K562 (cell line): ENCODE results near the gene BHLHE40. TPM values are rescaled to one million over a fixed set of nuclear protein-coding genes. Genes with fewer than 3 reads are reported as not detected.

Source experiments
- BCOR ChIP-seq: fragments of 450-650 bp; IDR thresholded peaks from 2 replicates; pipeline ENCODE4 v1.6.1; 2016
- DMBX1 ChIP-seq: fragments of 250-450 bp; sonication (Bioruptor Pico); IDR thresholded peaks from 2 replicates; pipeline ENCODE4 v1.8.0; 2022; ENCODE audit warnings: inconsistent platforms, mild to moderate bottlenecking, moderate library complexity, borderline replicate concordance
- GABPB1 ChIP-seq: sonication (generic); formaldehyde crosslinking; IDR thresholded peaks from 2 replicates; pipeline ENCODE4 v1.8.0; 2022; ENCODE audit warnings: mild to moderate bottlenecking, missing genetic modification reagents
- HDAC8 ChIP-seq: fragments of 450-650 bp; IDR thresholded peaks from 2 replicates; pipeline ENCODE4 v1.6.1; 2016; ENCODE audit warnings: mild to moderate bottlenecking, missing genetic modification characterization, moderate library complexity, missing compliant biosample characterization
- ILF3 ChIP-seq: fragments of 450-650 bp; IDR thresholded peaks from 2 replicates; pipeline ENCODE4 v1.6.1; 2018; ENCODE audit warnings: antibody characterized with exemption, mild to moderate bottlenecking, moderate library complexity, borderline replicate concordance
- KAT7 ChIP-seq: sonication (generic); formaldehyde crosslinking; IDR thresholded peaks from 2 replicates; pipeline ENCODE4 v1.8.0; 2022; ENCODE audit warnings: missing genetic modification reagents, mild to moderate bottlenecking, borderline replicate concordance
- MYNN ChIP-seq, 2 experiments: sonication (generic); formaldehyde crosslinking in 1 of 2; IDR thresholded peaks; 2 replicates each; pipeline versions ENCODE4 v1.5.0 to v1.6.1; 2016 to 2020; ENCODE audit warnings: antibody characterized with exemption in 1 of 2, missing genetic modification reagents in 1 of 2
- NCOA6 ChIP-seq: fragments of 450-650 bp; IDR thresholded peaks from 2 replicates; pipeline ENCODE4 v1.6.1; 2017; ENCODE audit warnings: mild to moderate bottlenecking
- NR4A1 ChIP-seq, 2 experiments: fragments of 250-450 bp in 1 of 2; fragments of 450-650 bp in 1 of 2; sonication (Bioruptor Pico) in 1 of 2; IDR thresholded peaks; 2 replicates each; pipeline versions ENCODE4 v1.4.0 to v1.6.1; 2016 to 2020; ENCODE audit warnings: mild to moderate bottlenecking in 2 of 2, missing compliant biosample characterization in 1 of 2, missing genetic modification characterization in 1 of 2, moderate library complexity in 1 of 2
- POLR2G ChIP-seq: fragments of 200-400 bp; formaldehyde crosslinking; IDR thresholded peaks from 2 replicates; pipeline ENCODE4 v1.6.1; 2017; ENCODE audit warnings: low read depth, mild to moderate bottlenecking, antibody characterized with exemption, low read length, moderate library complexity
- PPARD ChIP-seq: fragments of 250-450 bp; sonication (Bioruptor Pico); IDR thresholded peaks from 2 replicates; pipeline ENCODE4 v1.8.0; 2022; ENCODE audit warnings: inconsistent platforms, mild to moderate bottlenecking, moderate library complexity
- SAP30 ChIP-seq: fragments of 200-600 bp; sonication (generic); IDR thresholded peaks from 2 replicates; pipeline ENCODE4 v1.6.1; 2012; ENCODE audit warnings: borderline replicate concordance, low read depth, mild to moderate bottlenecking, moderate library complexity, low read length, control low read depth, inconsistent platforms; ENCODE audit not compliant: insufficient read depth, poor library complexity, severe bottlenecking
- SIN3B ChIP-seq: fragments of 450-650 bp; IDR thresholded peaks from 2 replicates; pipeline ENCODE4 v1.6.1; 2017; ENCODE audit warnings: low read depth, mild to moderate bottlenecking, moderate library complexity
- SRSF7 ChIP-seq: fragments of 200-400 bp; formaldehyde crosslinking; optimal IDR thresholded peaks from 2 replicates; pipeline ENCODE3; 2017; ENCODE audit warnings: mild to moderate bottlenecking, low read depth, low read length
- TRIM28 ChIP-seq: fragments of 450-650 bp; IDR thresholded peaks from 2 replicates; pipeline ENCODE4 v1.6.1; 2017
- YY1 ChIP-seq, 3 experiments: IDR thresholded peaks; 2 replicates each; pipeline ENCODE4 v1.6.1; 2011; ENCODE audit warnings: low read length in 2 of 3, mild to moderate bottlenecking in 2 of 3, moderate library complexity in 2 of 3, borderline replicate concordance in 1 of 3, control low read depth in 1 of 3, low read depth in 1 of 3; ENCODE audit not compliant: insufficient read depth in 3 of 3, insufficient replicate concordance in 2 of 3, control insufficient read depth in 1 of 3, insufficient read length in 1 of 3; ENCODE audit errors: extremely low read depth in 1 of 3
- ZFPM2 ChIP-seq: fragments of 250-450 bp; sonication (Bioruptor Pico); IDR thresholded peaks from 2 replicates; pipeline ENCODE4 v1.5.1; 2022; ENCODE audit warnings: mild to moderate bottlenecking
- ZFX ChIP-seq: sonication (generic); formaldehyde crosslinking; IDR thresholded peaks from 2 replicates; pipeline ENCODE4 v1.8.0; 2022; ENCODE audit warnings: mild to moderate bottlenecking, missing genetic modification reagents, moderate library complexity
- ZNF232 ChIP-seq: sonication (generic); formaldehyde crosslinking; IDR thresholded peaks from 2 replicates; pipeline ENCODE4 v1.8.0; 2022; ENCODE audit warnings: mild to moderate bottlenecking, missing genetic modification reagents
- ZNF311 ChIP-seq: fragments of 250-450 bp; sonication (Bioruptor Pico); IDR thresholded peaks from 2 replicates; pipeline ENCODE4 v1.4.0; 2020; ENCODE audit warnings: mild to moderate bottlenecking, moderate library complexity
- polyA plus RNA-seq, 8 experiments: library from polyadenylated mRNA; depleted of rRNA in 4 of 8; stranded (reverse) in 5 of 8; unstranded in 3 of 8; fragments of >200 nt; fragmentation: Nextera tagmentation in 2 of 8; fragmentation: Illumina TruSeq in 1 of 8; extraction: Ambion mirVana in 2 of 8; extraction: Trizol in 1 of 8; gene quantifications; 2 replicates each; pipeline versions ENCODE4 v1.2.1 to v1.2.3, GENCODE V29; 2011 to 2014; ENCODE audit warnings: inconsistent platforms in 1 of 8, missing spikeins in 1 of 8
- total RNA-seq, 7 experiments: library from RNA; depleted of rRNA in 6 of 7; stranded (reverse); fragments of >200 nt in 6 of 7; fragmentation: Illumina TruSeq in 2 of 7; extraction: Trizol in 2 of 7; gene quantifications; 2 replicates each; pipeline versions ENCODE4 v1.2.1 to v1.2.3, GENCODE V29; 2011 to 2021; ENCODE audit warnings: low replicate concordance in 1 of 7
- TF ChIP-seq, protein P1 (sequence below): IDR thresholded peaks from 2 replicates; pipeline ENCODE4 v1.6.1; 2012; ENCODE audit warnings: low read depth, low read length, improper control_type of control experiment, borderline replicate concordance
- TF ChIP-seq, protein P2 (sequence below): fragments of 450-650 bp; formaldehyde crosslinking; IDR thresholded peaks from 2 replicates; pipeline ENCODE4 v1.4.0; 2020; ENCODE audit warnings: mild to moderate bottlenecking, mixed read lengths
- TF ChIP-seq, protein P3 (sequence below): sonication (generic); formaldehyde crosslinking; IDR thresholded peaks from 2 replicates; pipeline ENCODE4 v1.8.0; 2022; ENCODE audit warnings: mild to moderate bottlenecking, missing genetic modification reagents, borderline replicate concordance

The BHLHE40 gene
- total and polyA plus RNA-seq, 9 of the 15 experiments (the other 6 are each of a cell fraction or from before 2014, with no cell fraction given), result 12.0 to 83.9 (median 31.4) TPM

DNA sequence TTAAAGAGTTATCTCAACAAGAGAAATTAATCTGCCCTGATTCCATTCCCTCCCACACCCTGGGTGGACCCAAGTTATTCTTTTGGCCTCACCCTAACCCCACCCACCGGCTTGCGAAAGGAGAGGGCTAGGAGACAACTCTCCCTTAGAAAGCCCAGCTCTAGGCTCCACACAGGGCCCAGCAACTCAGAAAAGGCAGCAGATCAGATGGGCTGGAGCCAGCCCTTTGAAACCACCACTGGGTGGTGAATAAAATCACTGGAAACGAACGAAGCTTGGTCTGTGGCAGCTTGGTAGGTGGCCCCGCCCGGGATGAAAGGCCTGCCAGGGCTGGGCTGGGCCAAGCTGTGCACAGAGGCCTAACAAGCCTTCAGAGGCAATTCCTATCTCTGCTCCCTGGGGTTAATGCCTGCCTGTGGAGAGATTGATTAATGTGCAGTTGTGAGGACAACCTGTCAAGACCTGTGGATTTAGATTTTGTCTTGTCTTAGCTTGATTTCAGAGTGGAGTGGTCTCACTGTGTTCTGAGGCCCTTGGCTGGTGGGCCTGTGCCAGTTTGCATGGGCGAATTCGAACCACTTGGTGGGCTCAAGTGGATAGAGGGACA, 38.8 kb downstream of the BHLHE40 start (continued):
- no peak for TF ChIP-seq ZNF232 (CRISPR knock-in tag)
- no peak for TF ChIP-seq TRIM28
- TF ChIP-seq ZFPM2, result no peak
- TF ChIP-seq, protein P1, sequence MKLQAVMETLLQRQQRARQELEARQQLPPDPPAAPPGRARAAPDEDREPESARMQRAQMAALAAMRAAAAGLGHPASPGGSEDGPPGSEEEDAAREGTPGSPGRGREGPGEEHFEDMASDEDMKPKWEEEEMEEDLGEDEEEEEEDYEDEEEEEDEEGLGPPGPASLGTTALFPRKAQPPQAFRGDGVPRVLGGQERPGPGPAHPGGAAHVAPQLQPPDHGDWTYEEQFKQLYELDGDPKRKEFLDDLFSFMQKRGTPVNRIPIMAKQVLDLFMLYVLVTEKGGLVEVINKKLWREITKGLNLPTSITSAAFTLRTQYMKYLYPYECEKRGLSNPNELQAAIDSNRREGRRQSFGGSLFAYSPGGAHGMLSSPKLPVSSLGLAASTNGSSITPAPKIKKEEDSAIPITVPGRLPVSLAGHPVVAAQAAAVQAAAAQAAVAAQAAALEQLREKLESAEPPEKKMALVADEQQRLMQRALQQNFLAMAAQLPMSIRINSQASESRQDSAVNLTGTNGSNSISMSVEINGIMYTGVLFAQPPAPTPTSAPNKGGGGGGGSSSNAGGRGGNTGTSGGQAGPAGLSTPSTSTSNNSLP, result no peak
- TF ChIP-seq KAT7 (CRISPR knock-in tag), result 0 out of 2 replicates have a peak, but pooled peaks have one; percentile 36
- TF ChIP-seq NCOA6, result no peak
- TF ChIP-seq MYNN (IDR thresholded peaks at IDR 0.05), result no peak
- no peak for TF ChIP-seq MYNN (CRISPR knock-in tag; IDR thresholded peaks at IDR 0.05)
- no peak for TF ChIP-seq ZFX (CRISPR knock-in tag)
- TF ChIP-seq GABPB1 (CRISPR knock-in tag), result no peak
- no peak for TF ChIP-seq PPARD
- peak; percentile 48; the same call in 1 of the 2 replicates for TF ChIP-seq ZNF311 (CRISPR knock-in tag)
- TF ChIP-seq, protein P2, sequence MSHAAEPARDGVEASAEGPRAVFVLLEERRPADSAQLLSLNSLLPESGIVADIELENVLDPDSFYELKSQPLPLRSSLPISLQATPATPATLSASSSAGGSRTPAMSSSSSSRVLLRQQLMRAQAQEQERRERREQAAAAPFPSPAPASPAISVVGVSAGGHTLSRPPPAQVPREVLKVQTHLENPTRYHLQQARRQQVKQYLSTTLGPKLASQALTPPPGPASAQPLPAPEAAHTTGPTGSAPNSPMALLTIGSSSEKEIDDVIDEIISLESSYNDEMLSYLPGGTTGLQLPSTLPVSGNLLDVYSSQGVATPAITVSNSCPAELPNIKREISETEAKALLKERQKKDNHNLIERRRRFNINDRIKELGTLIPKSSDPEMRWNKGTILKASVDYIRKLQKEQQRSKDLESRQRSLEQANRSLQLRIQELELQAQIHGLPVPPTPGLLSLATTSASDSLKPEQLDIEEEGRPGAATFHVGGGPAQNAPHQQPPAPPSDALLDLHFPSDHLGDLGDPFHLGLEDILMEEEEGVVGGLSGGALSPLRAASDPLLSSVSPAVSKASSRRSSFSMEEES, result no peak
- TF ChIP-seq NR4A1 (CRISPR knock-in tag; IDR thresholded peaks at IDR 0.05), result no peak
- TF ChIP-seq NR4A1 (tag; IDR thresholded peaks at IDR 0.05), result no peak; the same call in 1 of the 2 replicates
- TF ChIP-seq BCOR, result no peak
- no peak for TF ChIP-seq ILF3
- TF ChIP-seq, protein P3, sequence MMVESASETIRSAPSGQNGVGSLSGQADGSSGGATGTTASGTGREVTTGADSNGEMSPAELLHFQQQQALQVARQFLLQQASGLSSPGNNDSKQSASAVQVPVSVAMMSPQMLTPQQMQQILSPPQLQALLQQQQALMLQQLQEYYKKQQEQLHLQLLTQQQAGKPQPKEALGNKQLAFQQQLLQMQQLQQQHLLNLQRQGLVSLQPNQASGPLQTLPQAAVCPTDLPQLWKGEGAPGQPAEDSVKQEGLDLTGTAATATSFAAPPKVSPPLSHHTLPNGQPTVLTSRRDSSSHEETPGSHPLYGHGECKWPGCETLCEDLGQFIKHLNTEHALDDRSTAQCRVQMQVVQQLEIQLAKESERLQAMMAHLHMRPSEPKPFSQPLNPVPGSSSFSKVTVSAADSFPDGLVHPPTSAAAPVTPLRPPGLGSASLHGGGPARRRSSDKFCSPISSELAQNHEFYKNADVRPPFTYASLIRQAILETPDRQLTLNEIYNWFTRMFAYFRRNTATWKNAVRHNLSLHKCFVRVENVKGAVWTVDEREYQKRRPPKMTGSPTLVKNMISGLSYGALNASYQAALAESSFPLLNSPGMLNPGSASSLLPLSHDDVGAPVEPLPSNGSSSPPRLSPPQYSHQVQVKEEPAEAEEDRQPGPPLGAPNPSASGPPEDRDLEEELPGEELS (CRISPR knock-in tag), result no peak
- no peak for TF ChIP-seq SIN3B
- peak; percentile 83 for TF ChIP-seq DMBX1 (CRISPR knock-in tag)
- no peak for TF ChIP-seq SRSF7
- TF ChIP-seq POLR2G, result no peak
- TF ChIP-seq SAP30, result no peak
- TF ChIP-seq HDAC8, result no peak
- TF ChIP-seq YY1 (IDR thresholded peaks at IDR 0.05; ENCODE audit: borderline replicate concordance in 1 of 3, control insufficient read depth in 1 of 3, extremely low read depth in 1 of 3, insufficient read depth in 3 of 3, insufficient read length in 1 of 3, insufficient replicate concordance in 2 of 3, low read depth in 1 of 3, low read length in 2 of 3), result no peak
